ENCODE results near the gene KCNK4. TPM values are rescaled to one million over a fixed set of nuclear protein-coding genes. Genes with fewer than 3 reads are reported as not detected.
A peak's percentile ranks its signal among the peaks of the same experiment; 100 is the strongest.

KCNK4 gene
- total and polyA plus RNA-seq, 2 of the 13 experiments (the other 11 are each of a cell fraction or from before 2014, with no cell fraction given) = not detected

- TF ChIP-seq ZNF687 (CRISPR knock-in tag; IDR thresholded peaks at IDR 0.05) = peak; percentile 57
- TF ChIP-seq DBP (CRISPR knock-in tag; IDR thresholded peaks at IDR 0.05; ENCODE audit: not compliant biosample characterization) = no peak
- no peak for TF ChIP-seq ZSCAN31 (CRISPR knock-in tag; IDR thresholded peaks at IDR 0.05; ENCODE audit: low read depth)
- no peak for TF ChIP-seq BRF2 (CRISPR knock-in tag; IDR thresholded peaks at IDR 0.05)
- no peak for TF ChIP-seq DR1 (CRISPR knock-in tag; IDR thresholded peaks at IDR 0.05)
- TF ChIP-seq ZNF841 (CRISPR knock-in tag; IDR thresholded peaks at IDR 0.05; ENCODE audit: borderline replicate concordance) = no peak
- TF ChIP-seq BRCA1 (CRISPR knock-in tag; IDR thresholded peaks at IDR 0.05) = no peak
- no peak for TF ChIP-seq ZBTB1 (CRISPR knock-in tag; IDR thresholded peaks at IDR 0.05; ENCODE audit: borderline replicate concordance)
- TF ChIP-seq KLF15 (CRISPR knock-in tag; IDR thresholded peaks at IDR 0.05; ENCODE audit: borderline replicate concordance) = no peak
- no peak for TF ChIP-seq NFE2L2 (IDR thresholded peaks at IDR 0.05; ENCODE audit: low read length)
- no peak for TF ChIP-seq RNF2 (conservative IDR thresholded peaks at IDR 0.05; ENCODE audit: low read depth)
- no peak for TF ChIP-seq ARID5B (CRISPR knock-in tag; IDR thresholded peaks at IDR 0.05)
- TF ChIP-seq MIXL1 (CRISPR knock-in tag; IDR thresholded peaks at IDR 0.05) = no peak
- TF ChIP-seq RFXANK (CRISPR knock-in tag; IDR thresholded peaks at IDR 0.05) = no peak
- TF ChIP-seq ZSCAN25 (CRISPR knock-in tag; IDR thresholded peaks at IDR 0.05) = no peak
- no peak for TF ChIP-seq FUBP1 (CRISPR knock-in tag; IDR thresholded peaks at IDR 0.05; ENCODE audit: borderline replicate concordance)
- TF ChIP-seq ZNF773 (CRISPR knock-in tag; IDR thresholded peaks at IDR 0.05; ENCODE audit: borderline replicate concordance) = no peak
- no peak for TF ChIP-seq ZNF30 (CRISPR knock-in tag; IDR thresholded peaks at IDR 0.05)
- TF ChIP-seq MBD4 (IDR thresholded peaks at IDR 0.05; ENCODE audit: borderline replicate concordance, low read length) = no peak
These were observed 57.4 kb downstream of the KCNK4 start (continued) for GRCh38 chr11:64348383-64349024.

All from HepG2 (cell line).